Hindlimb muscle (tissue), 1 donor: ENCODE data around the gene SPEG. TPM values are rescaled to one million over a fixed set of nuclear protein-coding genes. Genes with fewer than 3 reads are reported as not detected.
"Not testable (repeated sequence)": the region's sequence is repeated elsewhere in the genome, so short reads cannot be mapped to it uniquely, and the experiment has no call there.

Experiments used
- DNase-seq: peaks from one replicate; pipeline ENCODE4 v3.0.0-alpha.2; 2013
- polyA plus RNA-seq: library from polyadenylated mRNA; unstranded; fragments of 120-200 nt; gene quantifications from one replicate; pipeline ENCODE4 v1.2.1, GENCODE V29; 2013; ENCODE audit not compliant: insufficient read length

The SPEG gene
- polyA plus RNA-seq, 1 donor = 208 TPM

DNA sequence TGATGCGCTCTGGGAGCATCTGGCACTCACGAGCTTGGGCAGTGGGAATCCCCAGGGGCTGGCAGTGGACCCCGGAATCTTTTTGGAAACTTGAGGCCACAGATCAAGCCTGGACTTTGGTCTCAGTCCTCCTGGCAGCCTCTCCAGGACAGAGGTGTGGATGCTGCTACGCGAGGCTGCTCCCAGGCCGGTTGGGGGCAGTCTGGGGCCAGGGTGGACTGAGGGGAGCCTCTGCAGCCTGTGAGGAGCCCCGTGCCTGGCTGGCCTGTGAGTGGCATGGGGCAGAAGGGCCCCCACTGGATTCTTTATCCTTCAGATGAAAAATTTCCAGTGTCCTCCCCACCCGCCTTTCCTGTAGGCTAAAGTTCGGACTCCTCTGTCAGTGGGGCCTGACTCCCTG, 29.2 kb upstream of the SPEG start:
- no peak for DNase-seq

DNA sequence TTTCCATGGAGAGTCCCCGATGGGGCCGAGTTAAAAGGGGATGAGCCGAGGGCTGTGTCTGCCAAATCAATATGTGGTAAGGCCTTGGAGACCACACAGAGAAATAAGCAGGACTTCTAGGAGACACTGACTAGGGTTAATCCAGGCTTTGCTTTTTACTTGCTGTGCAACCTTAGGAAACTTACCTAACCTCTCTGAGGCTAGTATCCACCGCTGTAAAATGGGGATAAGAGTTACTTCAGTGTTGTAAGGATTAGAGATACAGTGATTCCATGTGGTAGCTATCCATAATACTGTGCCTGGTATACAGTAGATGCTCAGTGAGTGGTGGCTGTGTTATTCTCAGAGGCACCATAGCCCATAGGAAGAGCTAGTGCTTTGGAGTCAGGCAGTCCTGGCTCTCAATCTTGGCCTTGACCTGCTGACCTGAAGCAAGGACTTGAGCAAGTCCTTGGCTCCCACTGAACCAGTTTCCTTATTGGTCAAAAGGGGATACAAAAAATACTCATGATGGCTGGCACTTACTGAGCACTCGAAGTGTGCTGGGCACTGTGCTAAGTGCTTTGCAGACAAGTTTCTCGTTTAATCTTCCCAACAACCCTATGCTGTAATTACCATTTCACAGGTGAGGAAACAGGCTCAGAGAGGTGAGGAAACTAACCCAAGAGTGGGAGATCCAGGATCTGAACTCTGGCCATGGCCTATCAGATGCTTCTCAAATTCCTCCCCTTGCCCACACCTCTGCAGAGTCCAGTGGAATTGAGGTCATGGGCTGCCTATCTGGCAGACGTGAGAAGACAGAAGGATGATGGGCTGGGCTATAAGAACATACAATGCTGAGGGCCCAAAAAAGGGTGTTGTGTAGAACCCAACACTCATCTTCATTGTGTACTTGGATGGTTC, 28.4 kb upstream of the SPEG start:
- DNase-seq = no peak

DNA sequence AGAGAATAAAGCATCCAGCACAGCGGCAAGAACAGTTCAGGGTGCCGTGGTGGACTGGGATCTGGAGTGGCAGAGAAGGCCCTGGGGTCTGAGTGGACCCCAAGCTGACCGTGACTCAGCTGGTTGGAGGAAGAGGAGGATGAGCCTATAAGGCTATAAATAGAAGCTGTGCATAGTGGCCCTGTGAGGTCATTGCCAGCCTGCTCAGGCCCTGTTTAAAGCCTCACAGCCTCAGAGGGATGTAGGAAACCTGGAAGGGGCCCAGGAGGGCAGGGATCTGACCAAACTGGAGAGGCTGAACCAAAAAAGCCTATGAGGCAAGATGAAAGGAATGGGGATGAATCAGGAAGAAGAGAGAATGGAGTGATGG, 27.8 kb upstream of the SPEG start:
- no peak for DNase-seq

DNA sequence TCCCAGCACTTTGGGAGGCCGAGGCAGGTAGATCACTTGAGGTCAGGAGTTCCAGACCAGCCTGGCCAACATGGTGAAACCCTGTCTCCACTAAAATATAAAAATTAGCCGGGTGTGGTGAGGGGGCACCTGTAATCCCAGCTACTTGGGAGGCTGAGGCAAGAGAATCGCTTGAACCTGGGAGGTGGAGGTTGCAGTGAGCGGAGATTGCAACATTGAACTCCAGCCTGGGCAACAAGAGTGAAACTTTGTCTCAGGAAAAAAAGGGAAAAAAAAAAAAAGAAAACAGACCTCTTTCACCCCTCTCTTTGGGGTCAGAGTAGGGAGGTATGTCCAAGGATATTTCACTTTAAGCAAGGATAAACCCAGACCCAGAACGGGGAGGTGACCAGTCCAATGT, 27.3 kb upstream of the SPEG start:
- not testable (repeated sequence) for DNase-seq

DNA sequence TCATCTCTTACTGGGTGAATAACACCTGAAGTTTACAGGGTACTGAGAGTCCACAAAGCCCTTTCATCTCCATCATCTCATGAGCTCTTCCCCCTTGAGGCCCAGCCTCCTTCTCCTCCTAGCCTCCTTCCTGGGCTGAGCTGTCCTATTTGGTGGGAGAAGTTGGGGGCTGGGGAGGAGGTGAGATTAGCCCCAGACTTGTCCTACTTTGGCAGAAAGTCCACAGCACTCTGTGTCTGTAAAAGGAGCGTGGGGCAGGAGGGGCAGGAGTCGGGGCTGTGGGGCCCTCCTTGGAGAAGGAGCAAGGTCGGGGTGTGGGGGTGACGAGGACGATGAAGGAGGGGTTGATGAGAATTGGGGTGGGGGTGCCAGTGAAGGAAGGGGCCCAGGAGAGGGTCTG, 26.4 kb upstream of the SPEG start:
- no peak for DNase-seq

DNA sequence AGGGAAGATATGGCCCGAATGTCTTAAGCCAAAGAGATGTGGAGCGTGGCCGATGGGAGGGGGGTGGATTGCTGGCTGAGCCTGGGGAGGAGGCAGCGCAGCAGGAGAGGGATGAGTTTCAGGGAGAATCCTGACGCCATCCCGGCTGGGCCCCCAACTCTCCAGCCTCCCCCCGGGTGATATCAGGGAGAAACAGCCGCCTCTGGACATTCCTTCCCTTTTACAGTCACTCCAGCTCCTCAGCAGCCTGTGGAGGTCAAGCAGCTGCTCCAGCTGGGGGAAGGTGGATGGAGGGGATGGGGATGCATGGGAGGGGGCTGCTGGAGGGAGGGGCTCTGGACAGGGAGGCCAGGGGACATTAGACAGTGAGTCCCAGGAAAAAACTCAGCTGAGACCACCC, 26.0 kb upstream of the SPEG start:
- DNase-seq = no peak

DNA sequence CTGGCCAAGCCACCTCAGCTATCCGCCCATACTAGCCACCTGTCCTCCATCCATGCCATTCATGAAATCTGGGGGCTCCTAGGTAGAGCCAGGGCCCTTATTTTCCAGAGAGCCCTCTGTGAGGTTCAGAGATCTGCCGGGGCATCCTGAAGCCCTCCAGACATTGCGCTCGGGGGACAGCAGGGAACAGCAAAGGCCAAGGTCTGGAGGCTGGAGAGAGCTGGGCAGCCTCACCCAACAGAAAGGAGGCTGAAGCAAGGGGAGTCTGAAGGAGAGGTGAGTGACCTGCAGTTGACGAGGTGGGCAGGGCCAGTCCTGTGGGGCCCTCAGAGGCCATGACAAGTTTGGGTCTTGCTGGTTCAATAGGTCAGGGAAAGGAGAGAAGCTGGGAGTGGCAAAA, 25.0 kb upstream of the SPEG start:
- DNase-seq = no peak

DNA sequence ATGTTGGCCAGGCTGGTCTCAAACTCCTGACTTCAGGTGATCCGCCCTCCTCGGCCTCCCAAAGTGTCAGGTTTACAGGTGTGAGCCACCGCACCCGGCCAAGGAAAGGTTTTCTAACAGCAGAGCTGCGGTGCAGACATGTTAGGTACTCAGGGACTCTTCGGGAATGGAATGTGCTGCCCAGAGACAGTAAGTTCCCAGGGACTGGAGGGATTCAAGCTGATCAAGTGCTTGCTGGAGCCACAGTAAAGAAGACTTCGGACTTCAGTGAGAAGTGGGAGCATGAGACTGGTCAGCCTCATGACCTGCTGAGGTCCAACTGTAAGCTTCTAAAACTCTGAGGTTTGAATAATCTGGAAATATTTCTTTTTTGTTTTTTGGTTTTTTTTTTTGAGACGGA, 24.3 kb upstream of the SPEG start:
- no peak for DNase-seq

DNA sequence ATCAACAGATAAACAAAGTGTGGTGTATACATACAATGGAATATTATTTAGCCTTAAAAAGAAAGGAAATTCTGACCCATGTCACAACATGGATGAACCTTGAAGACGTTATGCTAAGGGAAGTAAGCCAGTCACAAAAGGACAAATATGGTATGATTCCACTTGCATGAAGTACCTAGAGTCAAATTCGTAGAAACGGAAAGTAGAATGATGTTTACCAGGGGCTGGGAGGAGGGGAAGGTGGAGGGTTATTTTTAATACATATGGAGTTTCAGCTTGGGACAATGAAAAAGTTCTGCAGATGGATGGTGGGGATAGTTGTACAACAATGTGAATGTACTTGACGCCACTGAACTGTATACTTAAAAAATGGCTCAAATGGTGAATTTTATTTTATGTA, 19.8 kb upstream of the SPEG start:
- no peak for DNase-seq

DNA sequence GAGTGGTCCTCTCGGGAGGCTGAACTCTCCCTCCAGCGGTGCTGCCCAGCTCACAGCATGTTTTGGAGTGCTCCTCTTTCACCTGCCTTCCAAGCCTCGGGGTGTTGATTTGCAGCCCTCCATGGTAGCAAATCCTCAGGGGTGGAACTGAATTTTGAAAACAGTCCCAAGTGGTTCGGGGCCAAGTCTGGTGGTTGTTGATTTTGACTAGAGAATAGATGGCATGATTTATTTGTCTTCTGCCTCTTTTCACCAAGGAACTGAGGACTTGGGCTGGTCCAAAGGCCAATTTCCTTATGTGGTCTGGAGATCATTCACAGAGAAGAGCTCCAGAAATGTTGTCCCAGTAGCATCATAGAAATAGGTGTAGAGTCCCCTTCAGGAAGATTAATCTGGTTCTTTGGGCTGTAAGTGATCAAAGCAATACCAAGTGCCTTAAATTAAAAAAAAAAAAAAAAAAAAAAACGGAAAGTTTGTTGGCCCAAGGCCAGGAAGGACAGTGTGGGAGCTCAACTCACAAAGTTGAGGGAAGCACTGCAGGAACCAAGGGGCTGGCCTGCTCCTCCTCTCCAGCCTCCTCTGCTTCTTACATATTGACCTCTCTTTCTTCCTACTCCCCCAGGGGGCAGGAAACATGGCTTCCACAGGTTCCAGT, 18.9 kb upstream of the SPEG start:
- no peak for DNase-seq

DNA sequence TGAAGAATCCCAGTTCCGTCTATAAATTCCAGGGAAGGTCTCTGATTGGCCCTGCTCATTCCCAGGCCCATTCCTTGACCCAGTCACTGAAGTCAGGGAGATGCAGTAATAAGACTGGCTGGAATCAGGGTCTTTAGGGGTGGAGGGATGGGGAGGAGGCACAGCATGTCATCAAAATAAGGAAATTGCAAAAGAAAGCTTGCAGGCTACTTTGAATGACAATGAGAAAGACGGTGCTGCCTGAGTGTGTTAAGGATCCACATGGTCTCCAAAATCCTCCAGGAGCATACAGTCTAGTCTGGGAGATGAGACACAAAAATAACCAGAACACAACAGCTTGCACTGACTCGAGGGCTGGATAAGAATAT, 18.4 kb upstream of the SPEG start:
- no peak for DNase-seq

DNA sequence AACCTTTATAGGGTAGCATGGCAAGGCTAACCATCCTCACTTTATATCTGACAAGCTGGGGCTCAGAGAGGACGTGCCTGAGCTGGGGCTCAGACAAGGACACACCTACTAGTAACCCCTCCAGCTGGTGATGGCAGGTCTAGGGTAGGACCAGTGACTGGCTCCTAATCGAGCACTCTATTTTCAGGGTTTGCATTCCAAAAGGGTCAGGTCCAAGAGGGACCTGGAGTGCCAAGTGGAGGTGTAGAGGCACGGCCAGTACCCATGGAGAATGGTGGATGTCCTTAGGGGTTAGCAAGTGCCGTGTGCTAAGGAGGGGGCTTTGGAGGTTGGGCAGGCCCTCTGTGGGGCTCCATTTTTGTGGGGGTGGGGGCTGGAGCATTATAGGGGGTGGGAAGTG, 17.7 kb upstream of the SPEG start:
- DNase-seq = no peak

DNA sequence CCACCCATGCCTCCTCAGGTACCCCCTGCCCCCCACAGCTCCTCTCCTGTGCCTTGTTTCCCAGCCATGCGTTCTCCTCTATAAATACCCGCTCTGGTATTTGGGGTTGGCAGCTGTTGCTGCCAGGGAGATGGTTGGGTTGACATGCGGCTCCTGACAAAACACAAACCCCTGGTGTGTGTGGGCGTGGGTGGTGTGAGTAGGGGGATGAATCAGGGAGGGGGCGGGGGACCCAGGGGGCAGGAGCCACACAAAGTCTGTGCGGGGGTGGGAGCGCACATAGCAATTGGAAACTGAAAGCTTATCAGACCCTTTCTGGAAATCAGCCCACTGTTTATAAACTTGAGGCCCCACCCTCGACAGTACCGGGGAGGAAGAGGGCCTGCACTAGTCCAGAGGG, 17.3 kb upstream of the SPEG start:
- DNase-seq = no peak

DNA sequence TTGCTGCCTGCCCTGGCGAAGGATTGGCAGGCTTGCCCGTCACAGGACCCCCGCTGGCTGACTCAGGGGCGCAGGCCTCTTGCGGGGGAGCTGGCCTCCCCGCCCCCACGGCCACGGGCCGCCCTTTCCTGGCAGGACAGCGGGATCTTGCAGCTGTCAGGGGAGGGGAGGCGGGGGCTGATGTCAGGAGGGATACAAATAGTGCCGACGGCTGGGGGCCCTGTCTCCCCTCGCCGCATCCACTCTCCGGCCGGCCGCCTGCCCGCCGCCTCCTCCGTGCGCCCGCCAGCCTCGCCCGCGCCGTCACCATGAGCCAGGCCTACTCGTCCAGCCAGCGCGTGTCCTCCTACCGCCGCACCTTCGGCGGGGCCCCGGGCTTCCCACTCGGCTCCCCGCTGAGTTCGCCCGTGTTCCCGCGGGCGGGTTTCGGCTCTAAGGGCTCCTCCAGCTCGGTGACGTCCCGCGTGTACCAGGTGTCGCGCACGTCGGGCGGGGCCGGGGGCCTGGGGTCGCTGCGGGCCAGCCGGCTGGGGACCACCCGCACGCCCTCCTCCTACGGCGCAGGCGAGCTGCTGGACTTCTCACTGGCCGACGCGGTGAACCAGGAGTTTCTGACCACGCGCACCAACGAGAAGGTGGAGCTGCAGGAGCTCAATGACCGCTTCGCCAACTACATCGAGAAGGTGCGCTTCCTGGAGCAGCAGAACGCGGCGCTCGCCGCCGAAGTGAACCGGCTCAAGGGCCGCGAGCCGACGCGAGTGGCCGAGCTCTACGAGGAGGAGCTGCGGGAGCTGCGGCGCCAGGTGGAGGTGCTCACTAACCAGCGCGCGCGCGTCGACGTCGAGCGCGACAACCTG, 16.3 kb upstream of the SPEG start, which contains the start of gene DES:
Gene DES (plus strand): TSS at position 223 of the 857 bp plus-strand sequence. CDS start 86 bp downstream, at position 309.
- DNase-seq = peak; percentile 63

DNA sequence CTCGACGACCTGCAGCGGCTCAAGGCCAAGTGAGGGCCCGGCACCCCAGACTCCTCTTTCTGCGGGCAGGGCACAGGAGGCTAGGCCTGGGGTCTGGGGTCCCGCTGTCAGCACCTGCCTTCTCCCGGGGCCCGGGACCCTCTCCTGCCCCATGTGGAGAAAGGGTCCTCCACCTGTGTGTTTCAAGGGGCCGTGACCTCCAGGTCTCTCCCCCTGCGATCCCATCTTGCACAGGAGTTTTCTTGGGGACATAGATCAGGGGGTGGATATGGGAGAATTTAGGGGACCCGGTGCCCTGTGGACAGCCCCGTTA, 15.7 kb upstream of the SPEG start:
- no peak for DNase-seq

DNA sequence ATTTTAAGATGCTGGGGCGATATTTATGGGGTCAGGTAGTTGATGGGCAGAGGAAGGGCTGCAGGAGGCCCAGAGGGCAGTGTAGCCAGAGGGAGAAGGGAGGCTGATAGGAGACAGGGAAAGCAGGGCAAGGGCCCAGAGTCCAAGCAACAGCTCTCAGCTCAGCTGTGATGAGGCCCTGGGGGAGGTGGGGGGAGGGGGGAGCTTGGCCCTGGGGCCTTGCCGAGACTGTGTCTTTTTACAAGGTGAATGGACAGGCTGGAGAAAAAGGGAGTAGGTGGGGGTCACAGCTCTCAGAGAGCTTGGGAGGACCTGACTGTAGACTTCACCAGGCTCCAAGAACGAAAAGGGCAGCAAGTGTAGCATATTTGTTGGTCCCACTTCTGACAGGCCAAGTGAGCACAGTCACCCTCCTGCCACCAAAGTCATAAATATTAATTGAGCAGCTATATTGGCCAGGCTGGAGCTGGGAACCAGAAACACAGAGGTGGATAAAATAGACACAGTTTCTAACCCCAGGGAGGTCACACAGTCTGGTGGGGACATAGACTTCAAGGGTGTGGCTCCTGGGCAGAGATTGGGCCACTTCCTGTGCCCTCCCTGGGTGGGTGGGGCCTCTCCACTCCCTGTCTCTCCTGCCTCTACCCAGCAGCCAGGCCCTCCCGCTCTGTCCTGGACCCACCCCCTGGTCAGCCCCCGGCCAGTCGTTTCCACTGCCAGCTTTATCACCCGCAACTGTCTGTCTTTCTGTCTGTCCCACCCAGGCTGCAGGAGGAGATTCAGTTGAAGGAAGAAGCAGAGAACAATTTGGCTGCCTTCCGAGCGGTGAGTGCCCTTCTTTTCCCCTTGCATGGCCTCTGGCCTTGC, 15.1 kb upstream of the SPEG start:
- no peak for DNase-seq

DNA sequence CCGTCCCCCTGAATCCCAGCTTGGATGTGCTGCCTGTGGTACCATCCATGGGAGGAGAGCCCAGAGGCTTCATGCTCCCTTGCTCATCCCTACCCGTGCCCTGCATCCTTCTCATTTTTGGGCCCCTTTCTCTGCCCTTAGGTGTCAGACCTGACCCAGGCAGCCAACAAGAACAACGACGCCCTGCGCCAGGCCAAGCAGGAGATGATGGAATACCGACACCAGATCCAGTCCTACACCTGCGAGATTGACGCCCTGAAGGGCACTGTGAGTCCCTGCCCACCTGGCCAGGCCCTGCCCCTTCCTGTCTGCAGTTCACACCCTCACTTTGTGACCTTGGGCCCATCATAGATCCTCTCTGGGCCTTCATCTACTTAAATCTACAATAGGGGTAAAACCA, 14.0 kb upstream of the SPEG start:
- no peak for DNase-seq

DNA sequence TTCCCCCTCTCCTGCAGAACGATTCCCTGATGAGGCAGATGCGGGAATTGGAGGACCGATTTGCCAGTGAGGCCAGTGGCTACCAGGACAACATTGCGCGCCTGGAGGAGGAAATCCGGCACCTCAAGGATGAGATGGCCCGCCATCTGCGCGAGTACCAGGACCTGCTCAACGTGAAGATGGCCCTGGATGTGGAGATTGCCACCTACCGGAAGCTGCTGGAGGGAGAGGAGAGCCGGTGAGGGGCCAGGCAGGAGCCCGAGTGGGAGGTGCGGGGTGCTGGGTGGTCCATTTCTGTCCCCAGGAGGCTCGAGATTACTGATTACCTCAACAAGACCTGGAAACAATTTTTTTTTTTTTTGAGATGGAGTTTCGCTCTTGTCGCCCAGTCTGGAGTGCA, 13.3 kb upstream of the SPEG start:
- DNase-seq = no peak

DNA sequence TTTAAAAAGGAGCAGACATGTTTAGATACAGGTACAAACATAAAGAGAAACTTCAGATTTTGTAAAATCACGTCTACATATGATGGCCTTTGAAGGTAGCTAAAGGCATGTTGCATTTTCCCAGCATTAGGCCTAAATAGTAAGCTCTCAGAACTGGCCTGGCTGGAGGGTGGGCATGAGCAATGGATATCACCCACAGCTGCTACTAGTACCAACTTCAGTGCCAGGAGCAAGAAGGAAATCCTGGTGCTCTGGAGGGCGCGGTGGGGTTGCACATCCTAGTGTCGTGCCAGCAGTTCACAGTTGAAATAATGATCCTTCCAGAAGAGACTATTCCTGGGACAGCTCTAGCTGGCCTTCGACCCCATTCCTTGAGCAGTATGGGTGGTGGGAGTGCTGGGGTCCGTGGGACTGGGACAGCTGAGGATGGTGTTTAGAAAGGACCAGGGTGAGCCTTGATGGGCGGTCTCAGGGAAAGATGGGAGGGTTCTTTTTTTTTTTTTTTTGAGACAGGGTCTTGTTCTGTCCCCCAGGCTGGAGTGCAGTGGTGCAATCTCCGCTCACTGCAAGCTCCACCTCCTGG, 11.6 kb upstream of the SPEG start:
- no peak for DNase-seq

DNA sequence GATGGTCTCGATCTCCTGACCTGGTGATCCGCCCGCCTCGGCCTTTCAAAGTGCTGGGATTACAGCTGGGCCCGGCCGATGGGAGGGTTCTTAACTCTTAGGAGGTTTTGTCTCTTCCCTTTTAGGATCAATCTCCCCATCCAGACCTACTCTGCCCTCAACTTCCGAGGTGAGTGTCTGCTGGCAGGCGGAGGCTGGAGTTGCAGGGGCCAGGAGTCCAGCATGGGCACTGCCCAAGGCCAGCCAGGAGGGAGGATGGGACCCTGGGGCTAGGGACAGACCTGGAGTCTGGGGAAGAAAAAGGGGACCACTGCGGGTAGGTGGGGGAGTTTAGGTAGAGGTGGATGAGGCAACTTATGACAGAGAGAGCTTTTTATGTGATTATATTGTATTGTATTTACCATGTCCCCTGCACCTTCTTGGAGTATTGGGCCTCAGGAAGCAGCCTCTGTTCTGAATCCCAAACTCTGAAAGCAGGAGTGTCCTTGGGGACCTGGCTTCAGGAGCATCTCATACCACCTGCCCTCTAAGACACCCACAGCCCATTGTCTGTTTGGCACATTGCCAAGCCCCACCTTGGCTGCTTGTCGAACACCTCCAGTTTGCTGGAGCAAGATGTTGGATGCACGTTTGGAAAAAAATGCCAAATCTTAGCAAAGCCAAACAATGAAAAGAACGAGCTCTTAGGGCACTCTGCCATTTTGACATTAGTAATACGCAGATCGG, 10.8 kb upstream of the SPEG start:
- DNase-seq = no peak
